Stimulated activated naive CD4-positive, alpha-beta T cell (primary cell): ENCODE results near the gene POU2F2.
"Not testable (repeated sequence)": the region's sequence is repeated elsewhere in the genome, so short reads cannot be mapped to it uniquely, and the experiment has no call there.

Source experiments
- DNase-seq, 6 experiments: peaks; one replicate each; lab custom pipeline; 2025; lab: John Stamatoyannopoulos, UW

POU2F2 gene

GRCh38 chr19:42059196-42059595 lies 73.0 kb downstream of the POU2F2 start:
- DNase-seq: no peak

DNA sequence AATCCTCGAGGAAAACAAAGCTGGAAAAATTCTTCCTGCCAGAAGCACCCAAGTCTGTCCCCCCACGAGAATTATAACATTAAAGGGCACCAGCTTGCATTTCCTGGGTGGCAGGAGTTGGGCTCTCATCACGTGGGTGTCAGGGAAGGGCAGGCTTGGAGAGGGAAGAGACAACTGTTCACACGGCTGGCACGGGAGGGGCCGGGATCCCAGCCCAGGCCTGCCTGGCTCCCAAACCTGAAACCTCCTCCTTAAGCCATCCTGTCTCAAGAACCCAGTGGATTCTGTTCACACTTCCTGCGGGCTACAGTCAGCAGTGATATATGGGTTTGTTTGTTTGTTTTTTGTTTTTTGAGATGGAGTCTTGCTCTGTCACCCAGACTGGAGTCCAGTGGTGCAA lies 74.4 kb downstream of the POU2F2 start:
- no peak for DNase-seq

GRCh38 chr19:42054205-42054604 lies 78.0 kb downstream of the POU2F2 start:
- DNase-seq: no peak

GRCh38 chr19:42053037-42053935 lies 79.0 kb downstream of the POU2F2 start:
- no peak for DNase-seq

- no peak for DNase-seq
Measured at GRCh38 chr19:42052241-42052863, 79.9 kb downstream of the POU2F2 start.

- no peak for DNase-seq
Measured at GRCh38 chr19:42051166-42052115, 80.8 kb downstream of the POU2F2 start.

- no peak for DNase-seq
Measured at GRCh38 chr19:42048992-42049391, 83.3 kb downstream of the POU2F2 start.

GRCh38 chr19:42045575-42045974 lies 86.7 kb downstream of the POU2F2 start:
- DNase-seq: no peak

- no peak for DNase-seq
Measured at GRCh38 chr19:42042455-42043170, 89.6 kb downstream of the POU2F2 start.

GRCh38 chr19:42040491-42040890 lies 91.8 kb downstream of the POU2F2 start:
- DNase-seq: not testable (repeated sequence)

GRCh38 chr19:42040031-42040430 lies 92.2 kb downstream of the POU2F2 start:
- DNase-seq: no peak

DNA sequence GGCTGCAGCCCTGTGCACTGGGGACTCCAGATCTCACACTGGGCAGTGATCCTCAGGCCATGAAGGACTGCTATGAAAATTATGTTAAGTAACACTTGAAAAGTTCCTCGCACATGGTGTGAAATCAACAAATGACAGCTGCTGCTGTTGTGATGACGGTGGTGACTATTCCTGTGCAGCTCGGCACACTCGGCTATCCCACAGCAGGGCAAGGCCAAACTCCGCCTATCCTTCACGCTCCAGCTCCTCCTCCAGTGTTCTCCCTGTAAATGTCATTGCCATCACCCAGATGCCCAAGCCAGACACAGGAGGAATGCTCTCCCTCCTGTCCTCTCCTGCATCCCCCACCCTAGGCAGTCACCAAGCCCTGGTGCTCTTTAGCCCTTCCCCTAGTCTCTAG lies 93.6 kb downstream of the POU2F2 start:
- DNase-seq: no peak

GRCh38 chr19:42037649-42038048 lies 94.6 kb downstream of the POU2F2 start:
- no peak for DNase-seq
